HL-60 (cell line): ENCODE measurements around the gene NAV2.

Experiments
- GABPA ChIP-seq: IDR thresholded peaks from 2 replicates; pipeline ENCODE4 v1.6.1; 2012; ENCODE audit warnings: low read depth
- POLR2AphosphoS5 ChIP-seq: IDR thresholded peaks from 2 replicates; pipeline ENCODE4 v1.6.1; 2012; ENCODE audit warnings: low read depth
- TF ChIP-seq, protein P1 (sequence below): IDR thresholded peaks from one replicate; pipeline ENCODE4 v1.5.1; 2011; ENCODE audit warnings: low read length, control low read depth, inconsistent platforms; ENCODE audit not compliant: insufficient read depth
- TF ChIP-seq, protein P2 (sequence below): IDR thresholded peaks from 2 replicates; pipeline ENCODE4 v1.6.1; 2012; ENCODE audit warnings: low read depth; ENCODE audit not compliant: insufficient replicate concordance

DNA sequence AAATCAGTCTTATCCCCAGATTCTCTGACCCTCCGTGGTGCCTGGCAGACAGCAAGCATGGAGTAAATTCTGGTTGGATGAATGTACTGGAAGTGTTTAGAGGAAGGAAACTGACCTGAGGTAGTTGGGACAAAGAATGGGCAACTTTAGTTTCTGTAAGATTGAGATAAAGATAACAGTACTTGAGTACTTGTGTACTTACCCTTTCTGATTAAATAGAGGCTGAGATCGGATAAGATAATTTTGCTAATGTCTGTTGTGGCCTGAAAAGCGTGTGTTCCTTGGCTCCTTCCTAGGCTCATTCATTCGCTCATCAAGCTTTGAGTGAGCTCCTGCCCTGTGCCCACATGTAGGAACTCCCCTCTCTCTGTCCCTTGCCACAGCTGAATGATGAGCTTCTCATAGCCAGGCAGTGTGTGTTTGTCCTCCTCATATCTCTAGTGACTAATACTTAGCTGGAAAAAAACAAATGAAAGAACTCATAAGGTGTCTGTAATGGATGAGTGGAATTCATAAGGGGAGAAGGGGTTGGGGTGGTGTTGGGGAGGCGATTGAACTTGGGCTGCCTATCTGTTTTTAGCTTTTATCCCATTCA is 329.5 kb downstream of the NAV2 start:
- TF ChIP-seq, protein P1, sequence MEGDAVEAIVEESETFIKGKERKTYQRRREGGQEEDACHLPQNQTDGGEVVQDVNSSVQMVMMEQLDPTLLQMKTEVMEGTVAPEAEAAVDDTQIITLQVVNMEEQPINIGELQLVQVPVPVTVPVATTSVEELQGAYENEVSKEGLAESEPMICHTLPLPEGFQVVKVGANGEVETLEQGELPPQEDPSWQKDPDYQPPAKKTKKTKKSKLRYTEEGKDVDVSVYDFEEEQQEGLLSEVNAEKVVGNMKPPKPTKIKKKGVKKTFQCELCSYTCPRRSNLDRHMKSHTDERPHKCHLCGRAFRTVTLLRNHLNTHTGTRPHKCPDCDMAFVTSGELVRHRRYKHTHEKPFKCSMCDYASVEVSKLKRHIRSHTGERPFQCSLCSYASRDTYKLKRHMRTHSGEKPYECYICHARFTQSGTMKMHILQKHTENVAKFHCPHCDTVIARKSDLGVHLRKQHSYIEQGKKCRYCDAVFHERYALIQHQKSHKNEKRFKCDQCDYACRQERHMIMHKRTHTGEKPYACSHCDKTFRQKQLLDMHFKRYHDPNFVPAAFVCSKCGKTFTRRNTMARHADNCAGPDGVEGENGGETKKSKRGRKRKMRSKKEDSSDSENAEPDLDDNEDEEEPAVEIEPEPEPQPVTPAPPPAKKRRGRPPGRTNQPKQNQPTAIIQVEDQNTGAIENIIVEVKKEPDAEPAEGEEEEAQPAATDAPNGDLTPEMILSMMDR, result no peak
- TF ChIP-seq GABPA (no peak), POLR2AphosphoS5 (no peak)
- TF ChIP-seq, protein P2, sequence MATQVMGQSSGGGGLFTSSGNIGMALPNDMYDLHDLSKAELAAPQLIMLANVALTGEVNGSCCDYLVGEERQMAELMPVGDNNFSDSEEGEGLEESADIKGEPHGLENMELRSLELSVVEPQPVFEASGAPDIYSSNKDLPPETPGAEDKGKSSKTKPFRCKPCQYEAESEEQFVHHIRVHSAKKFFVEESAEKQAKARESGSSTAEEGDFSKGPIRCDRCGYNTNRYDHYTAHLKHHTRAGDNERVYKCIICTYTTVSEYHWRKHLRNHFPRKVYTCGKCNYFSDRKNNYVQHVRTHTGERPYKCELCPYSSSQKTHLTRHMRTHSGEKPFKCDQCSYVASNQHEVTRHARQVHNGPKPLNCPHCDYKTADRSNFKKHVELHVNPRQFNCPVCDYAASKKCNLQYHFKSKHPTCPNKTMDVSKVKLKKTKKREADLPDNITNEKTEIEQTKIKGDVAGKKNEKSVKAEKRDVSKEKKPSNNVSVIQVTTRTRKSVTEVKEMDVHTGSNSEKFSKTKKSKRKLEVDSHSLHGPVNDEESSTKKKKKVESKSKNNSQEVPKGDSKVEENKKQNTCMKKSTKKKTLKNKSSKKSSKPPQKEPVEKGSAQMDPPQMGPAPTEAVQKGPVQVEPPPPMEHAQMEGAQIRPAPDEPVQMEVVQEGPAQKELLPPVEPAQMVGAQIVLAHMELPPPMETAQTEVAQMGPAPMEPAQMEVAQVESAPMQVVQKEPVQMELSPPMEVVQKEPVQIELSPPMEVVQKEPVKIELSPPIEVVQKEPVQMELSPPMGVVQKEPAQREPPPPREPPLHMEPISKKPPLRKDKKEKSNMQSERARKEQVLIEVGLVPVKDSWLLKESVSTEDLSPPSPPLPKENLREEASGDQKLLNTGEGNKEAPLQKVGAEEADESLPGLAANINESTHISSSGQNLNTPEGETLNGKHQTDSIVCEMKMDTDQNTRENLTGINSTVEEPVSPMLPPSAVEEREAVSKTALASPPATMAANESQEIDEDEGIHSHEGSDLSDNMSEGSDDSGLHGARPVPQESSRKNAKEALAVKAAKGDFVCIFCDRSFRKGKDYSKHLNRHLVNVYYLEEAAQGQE, result no peak
